Left forelimb (tissue), 1 donor: ENCODE measurements around the gene SOX12.
A peak's percentile ranks its signal among the peaks of the same experiment; 100 is the strongest.

Experiments used
- DNase-seq: peaks from one replicate; pipeline ENCODE4 v3.0.0-alpha.2; 2018; ENCODE audit warnings: low spot score

The SOX12 gene

GRCh38 chr20:325045-325888 is at the start of gene SOX12:
Gene SOX12, plus strand, starts transcription at chr20:325552. Its CDS starts 373 bp downstream, at chr20:325925.
- DNase-seq: peak; percentile 99

GRCh38 chr20:275791-276190 is 49.6 kb upstream of the SOX12 start:
- no peak for DNase-seq

- no peak for DNase-seq
Measured at GRCh38 chr20:276620-277495, 48.5 kb upstream of the SOX12 start.

- DNase-seq: no peak
Measured at GRCh38 chr20:277496-277781, 47.9 kb upstream of the SOX12 start.

- no peak for DNase-seq
Measured at GRCh38 chr20:278181-278580, 47.2 kb upstream of the SOX12 start.

- no peak for DNase-seq
Measured at GRCh38 chr20:278607-279571, 46.5 kb upstream of the SOX12 start.

GRCh38 chr20:284172-284571 is 41.2 kb upstream of the SOX12 start:
- DNase-seq: no peak

- DNase-seq: no peak
Measured at GRCh38 chr20:286508-286907, 38.8 kb upstream of the SOX12 start.

DNA sequence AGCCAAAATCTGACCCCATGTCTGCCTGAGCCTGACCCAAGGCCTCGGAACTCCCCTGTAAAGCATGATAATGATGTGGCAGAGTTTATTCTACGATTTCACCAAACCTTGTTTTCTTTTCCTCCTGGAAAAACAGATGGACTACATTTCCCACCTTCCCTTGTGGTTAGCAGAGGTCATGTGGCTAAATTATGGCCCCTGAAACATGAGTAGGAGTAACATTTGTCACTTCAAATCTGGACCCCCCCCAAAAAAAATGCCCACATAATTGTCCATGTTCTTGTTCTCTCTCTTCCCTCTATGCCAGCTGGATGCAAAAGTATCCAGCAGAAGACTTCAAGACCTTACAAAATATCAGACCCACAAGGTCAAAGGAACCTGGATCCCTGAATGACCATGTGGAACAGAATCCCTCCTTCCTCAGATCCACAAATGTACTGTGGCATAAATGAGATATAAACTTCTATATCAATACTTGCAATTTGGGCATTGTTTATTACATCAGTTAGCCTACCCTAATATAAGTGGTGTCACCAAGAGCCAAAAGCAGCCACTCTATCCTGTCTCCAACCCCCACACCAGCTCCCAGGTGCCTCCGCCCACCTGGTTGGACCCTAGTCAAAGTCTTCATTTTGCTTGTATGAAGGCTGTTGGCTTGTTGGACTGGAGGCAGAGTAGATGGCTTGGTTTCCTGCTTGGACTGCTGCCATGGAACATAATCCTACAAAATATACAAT is 36.2 kb upstream of the SOX12 start:
- DNase-seq: no peak

DNA sequence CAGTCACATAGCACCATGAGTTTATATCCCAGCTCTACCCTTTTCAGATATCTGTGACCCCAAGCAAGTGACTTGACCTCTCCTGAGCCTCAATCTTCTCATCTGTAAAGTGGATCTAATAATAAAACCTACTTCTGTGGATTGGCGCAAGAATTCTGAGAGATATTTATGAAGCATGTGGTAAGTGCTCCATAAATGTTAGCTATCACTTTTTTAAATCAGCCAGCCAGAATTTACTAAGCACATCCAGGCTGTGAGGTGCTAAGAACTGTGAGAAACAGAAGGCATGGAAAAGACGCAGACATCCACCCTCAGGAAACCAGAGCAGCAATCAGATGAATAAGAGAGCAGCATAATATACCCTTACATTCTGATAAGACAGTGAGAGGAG is 35.7 kb upstream of the SOX12 start:
- no peak for DNase-seq

DNA sequence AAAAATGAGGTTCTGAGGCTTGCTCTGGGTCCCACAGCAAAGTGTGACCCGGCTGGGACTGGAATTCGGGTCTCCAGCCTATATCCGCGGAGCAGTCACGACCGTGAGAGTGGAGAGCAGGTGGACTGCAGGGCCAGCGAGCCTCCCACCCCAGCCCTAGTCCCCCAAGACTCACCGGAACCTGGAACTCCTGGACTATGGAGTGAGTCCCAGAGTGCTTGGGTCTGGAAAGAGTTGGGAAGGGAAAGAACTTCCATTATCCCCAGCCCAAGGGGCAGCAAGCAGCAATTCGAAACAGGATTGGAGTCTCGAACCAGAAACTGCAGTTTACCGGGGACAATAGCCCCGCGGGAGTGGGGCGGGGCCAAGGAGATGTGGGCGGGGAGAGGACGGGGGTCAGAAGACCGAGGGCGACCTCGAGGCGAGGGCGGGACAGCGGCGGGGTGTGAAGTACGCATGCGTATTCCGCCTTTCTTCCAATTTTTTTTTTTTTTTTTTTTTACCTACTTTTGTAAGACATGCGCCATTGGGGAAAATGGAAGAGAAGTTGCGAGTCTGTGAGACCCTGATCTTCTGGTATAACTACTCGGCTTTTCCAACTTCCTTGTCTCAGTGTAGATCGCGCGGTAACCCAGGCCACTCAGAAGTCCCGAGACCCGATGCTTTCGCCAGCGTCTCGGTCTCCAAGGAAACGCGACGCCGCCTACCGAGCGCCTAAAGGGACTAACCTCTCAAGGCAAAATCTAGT is 35.1 kb upstream of the SOX12 start, which contains the start of gene C20orf96:
Gene C20orf96, minus strand, starts transcription at position 667 of the 748 bp plus-strand sequence. Its CDS starts 140 bp downstream, at position 527.
- DNase-seq: peak; percentile 92

DNA sequence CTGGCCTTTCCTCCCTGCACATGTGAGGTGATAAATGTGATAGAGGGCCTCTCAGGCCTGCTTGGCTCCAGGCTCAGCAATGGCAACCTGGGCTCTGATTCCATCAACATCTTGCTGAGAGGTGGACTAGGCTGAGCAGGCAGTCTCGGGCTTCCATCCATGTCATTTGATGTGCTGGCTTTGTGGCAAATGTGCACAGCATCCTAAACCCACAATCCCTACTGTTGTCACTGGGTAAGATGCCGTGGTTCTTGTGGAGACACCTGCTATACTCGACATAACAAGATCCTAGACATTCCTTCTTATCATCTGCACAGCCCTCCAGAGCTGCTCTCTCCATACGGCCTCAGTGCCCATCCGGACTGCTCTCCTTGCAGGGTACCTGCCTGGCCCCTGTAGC is 30.8 kb upstream of the SOX12 start:
- DNase-seq: no peak

- no peak for DNase-seq
Measured at GRCh38 chr20:295804-296203, 29.5 kb upstream of the SOX12 start.

DNA sequence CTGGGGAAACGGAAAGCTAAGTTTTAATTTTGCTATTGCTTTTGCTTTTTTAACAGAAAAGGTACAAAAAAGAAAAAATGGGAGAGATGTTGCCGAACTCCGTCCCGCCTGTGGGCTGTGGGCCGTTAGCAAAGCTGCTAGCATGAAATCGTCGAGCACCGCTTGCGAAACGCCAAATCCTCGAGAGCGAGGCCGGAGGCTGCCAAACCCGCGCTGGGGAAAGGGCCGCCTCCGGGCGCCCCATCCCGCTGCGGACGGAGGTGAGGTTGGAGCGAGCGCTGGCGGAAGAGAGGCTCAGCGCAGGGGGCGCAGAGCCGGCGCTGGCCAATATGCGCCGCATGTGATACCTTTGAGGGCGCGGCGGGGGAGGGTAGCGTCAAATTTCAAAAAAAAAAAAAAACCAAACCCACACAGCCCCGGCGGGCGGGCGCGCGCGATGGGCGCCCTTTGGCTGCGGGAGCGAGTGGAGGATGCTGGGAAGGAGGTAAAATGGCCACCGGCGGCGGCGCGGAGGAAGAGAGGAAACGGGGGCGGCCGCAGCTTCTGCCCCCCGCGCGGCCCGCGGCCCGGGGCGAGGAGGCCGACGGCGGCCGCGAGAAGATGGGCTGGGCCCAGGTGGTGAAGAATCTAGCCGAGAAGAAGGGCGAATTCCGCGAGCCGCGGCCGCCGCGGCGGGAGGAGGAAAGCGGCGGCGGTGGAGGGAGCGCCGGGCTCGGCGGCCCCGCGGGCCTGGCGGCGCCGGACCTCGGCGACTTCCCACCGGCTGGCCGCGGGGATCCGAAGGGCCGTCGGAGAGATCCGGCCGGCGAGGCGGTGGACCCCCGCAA is 28.0 kb upstream of the SOX12 start, which contains the start of gene ZCCHC3:
Gene ZCCHC3, plus strand, starts transcription at position 473 of the 827 bp plus-strand sequence. Its CDS starts 17 bp downstream, at position 490.
- peak; percentile 89 for DNase-seq

DNA sequence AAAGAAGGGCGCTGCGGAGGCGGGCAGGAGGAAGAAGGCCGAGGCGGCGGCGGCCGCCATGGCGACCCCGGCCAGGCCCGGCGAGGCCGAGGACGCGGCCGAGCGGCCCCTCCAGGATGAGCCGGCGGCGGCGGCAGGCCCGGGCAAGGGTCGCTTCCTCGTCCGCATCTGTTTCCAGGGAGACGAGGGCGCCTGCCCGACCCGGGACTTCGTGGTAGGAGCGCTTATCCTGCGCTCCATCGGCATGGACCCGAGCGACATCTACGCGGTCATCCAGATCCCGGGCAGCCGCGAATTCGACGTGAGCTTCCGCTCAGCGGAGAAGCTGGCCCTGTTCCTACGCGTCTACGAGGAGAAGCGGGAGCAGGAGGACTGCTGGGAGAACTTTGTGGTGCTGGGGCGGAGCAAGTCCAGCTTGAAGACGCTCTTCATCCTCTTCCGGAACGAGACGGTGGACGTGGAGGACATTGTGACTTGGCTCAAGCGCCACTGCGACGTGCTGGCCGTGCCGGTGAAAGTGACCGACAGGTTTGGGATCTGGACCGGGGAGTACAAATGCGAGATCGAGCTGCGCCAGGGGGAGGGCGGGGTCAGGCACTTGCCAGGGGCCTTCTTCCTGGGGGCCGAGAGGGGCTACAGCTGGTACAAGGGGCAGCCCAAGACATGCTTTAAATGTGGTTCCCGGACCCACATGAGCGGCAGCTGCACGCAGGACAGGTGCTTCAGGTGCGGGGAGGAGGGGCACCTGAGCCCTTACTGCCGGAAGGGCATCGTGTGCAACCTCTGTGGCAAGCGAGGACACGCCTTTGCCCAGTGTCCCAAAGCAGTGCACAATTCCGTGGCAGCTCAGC is 27.2 kb upstream of the SOX12 start:
- DNase-seq: peak; percentile 76

DNA sequence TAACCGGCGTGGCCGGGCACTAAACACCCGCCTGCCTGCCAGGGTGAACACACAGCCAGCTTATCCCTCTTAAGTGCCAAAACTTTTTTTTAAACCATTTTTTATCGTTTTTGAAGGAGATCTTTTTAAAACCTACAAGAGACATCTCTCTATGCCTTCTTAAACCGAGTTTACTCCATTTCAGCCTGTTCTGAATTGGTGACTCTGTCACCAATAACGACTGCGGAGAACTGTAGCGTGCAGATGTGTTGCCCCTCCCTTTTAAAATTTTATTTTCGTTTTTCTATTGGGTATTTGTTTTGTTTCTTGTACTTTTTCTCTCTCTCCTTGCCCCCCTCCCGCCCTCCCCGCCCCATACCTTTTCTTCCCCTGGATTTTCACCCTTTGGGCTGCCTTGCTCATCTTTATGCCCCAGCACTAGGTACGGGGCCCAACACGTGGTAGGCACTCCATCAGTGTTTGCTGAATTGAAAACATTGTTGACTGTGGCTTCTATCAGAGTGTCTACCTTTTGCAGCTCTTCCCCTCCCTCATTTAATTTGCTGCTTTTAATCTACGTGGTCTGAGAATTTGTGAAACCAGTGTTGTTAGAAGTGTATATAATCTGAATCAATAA is 26.5 kb upstream of the SOX12 start:
- no peak for DNase-seq

DNA sequence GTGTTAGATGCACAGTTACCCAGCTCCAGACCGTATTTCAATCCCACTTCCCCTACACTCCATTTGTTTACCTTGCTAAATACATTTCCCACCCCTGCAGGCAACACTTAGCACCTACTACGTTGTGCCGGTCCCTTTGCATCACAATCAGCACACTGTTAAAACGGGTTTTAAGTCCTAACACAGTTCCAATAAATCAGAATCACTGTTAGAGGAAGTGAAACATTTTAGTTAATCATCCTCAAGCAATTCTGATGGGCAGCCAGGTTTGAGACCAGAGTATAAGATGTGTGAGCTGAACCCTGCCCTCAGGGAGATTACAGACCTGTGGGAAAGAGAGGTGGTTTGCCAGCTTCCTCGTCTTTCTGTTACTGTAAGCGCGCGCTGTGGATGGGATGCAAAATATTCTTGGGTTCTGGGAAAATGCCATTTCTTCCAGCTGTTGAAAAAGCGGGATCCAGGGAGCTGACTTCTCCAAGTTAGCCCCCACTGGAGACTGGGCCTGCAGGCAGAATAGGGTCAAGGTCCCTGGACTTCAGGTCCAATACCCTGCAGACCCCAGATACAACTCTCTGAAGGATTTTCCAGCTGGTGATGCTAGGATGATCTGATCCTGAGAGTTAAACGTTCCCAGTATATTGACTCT is 24.9 kb upstream of the SOX12 start:
- no peak for DNase-seq
